ENCODE results near the gene STAMBP. TPM values are rescaled to one million over a fixed set of nuclear protein-coding genes. Genes with fewer than 3 reads are reported as not detected.
"Not testable (repeated sequence)": the region's sequence is repeated elsewhere in the genome, so short reads cannot be mapped to it uniquely, and the experiment has no call there.

The STAMBP gene
- total RNA-seq, 1 experiment from 2014 or later: 32.2 TPM

GRCh38 chr2:73901143-73901542 lies 72.4 kb downstream of the STAMBP start:
- DNase-seq (no peak), ATAC-seq (no peak)
- no peaks in the 10 kb centered on the region for H3F3A ChIP-seq (ENCODE audit: low read length, unreplicated experiment)
- H3K79me2 ChIP-seq (ENCODE audit: low read length): no peaks in the 10 kb centered on the region
- no peak overlapping the region for H3K4me2 ChIP-seq (ENCODE audit: low read length)
- no peak overlapping the region for H2AFZ ChIP-seq (ENCODE audit: low read length)
- H4K20me1 ChIP-seq (ENCODE audit: low read length): no peaks in the 10 kb centered on the region
- intact Hi-C loops (cut with micrococcal nuclease): no loop called here
- no peak overlapping the region for H3K4me3 ChIP-seq (ENCODE audit: low read length)
- POLR2A ChIA-PET (ENCODE audit: unreplicated experiment): no interaction called here
- CTCF ChIA-PET: no interaction called here
- no peaks in the 10 kb centered on the region for H3K27me3 ChIP-seq (ENCODE audit: low read length)
- no peak overlapping the region for H3K9ac ChIP-seq (ENCODE audit: low read length)
- no peaks in the 10 kb centered on the region for H3K4me1 ChIP-seq (ENCODE audit: insufficient read depth, low read length)
- TF ChIP-seq CTCF (conservative IDR thresholded peaks at IDR 0.05; ENCODE audit: low read depth, low read length) (no peak), EZH2 (IDR thresholded peaks at IDR 0.05; ENCODE audit: low read length, unreplicated experiment) (no peak), EZH2phosphoT487 (IDR thresholded peaks at IDR 0.05; ENCODE audit: borderline replicate concordance, low read length) (no peak)
- no peaks in the 10 kb centered on the region for H3K36me3 ChIP-seq (ENCODE audit: low read depth, low read length)
- no peak overlapping the region for H3K27ac ChIP-seq (ENCODE audit: low read length)
- BruUV-seq (replicated peaks): no TSS peak
- no peaks in the 10 kb centered on the region for H3K9me3 ChIP-seq (ENCODE audit: low read length)
- H3K9me2 ChIP-seq (replicated peaks; ENCODE audit: low read length): no peaks in the 10 kb centered on the region

- no peaks in the 10 kb centered on the region for H3F3A ChIP-seq (ENCODE audit: low read length, unreplicated experiment)
- DNase-seq (no peak), ATAC-seq (no peak)
- H3K36me3 ChIP-seq (ENCODE audit: low read depth, low read length): no peaks in the 10 kb centered on the region
- POLR2A ChIA-PET (ENCODE audit: unreplicated experiment): no interaction called here
- no TSS peak for BruUV-seq (replicated peaks)
- H3K4me3 ChIP-seq (ENCODE audit: low read length): no peak overlapping the region
- intact Hi-C loops (cut with micrococcal nuclease): no loop called here
- no peaks in the 10 kb centered on the region for H4K20me1 ChIP-seq (ENCODE audit: low read length)
- H2AFZ ChIP-seq (ENCODE audit: low read length): no peak overlapping the region
- no peak overlapping the region for H3K4me2 ChIP-seq (ENCODE audit: low read length)
- no peak overlapping the region for H3K27ac ChIP-seq (ENCODE audit: low read length)
- no peak for TF ChIP-seq CTCF (conservative IDR thresholded peaks at IDR 0.05; ENCODE audit: low read depth, low read length)
- no peak overlapping the region for H3K9ac ChIP-seq (ENCODE audit: low read length)
- CTCF ChIA-PET: no interaction called here
- no peaks in the 10 kb centered on the region for H3K4me1 ChIP-seq (ENCODE audit: insufficient read depth, low read length)
- H3K9me2 ChIP-seq (replicated peaks; ENCODE audit: low read length): no peaks in the 10 kb centered on the region
- H3K79me2 ChIP-seq (ENCODE audit: low read length): no peaks in the 10 kb centered on the region
- no peaks in the 10 kb centered on the region for H3K9me3 ChIP-seq (ENCODE audit: low read length)
- H3K27me3 ChIP-seq (ENCODE audit: low read length): no peaks in the 10 kb centered on the region
Measured at GRCh38 chr2:73902284-73902683, 73.5 kb downstream of the STAMBP start.

GRCh38 chr2:73903313-73903712 lies 74.6 kb downstream of the STAMBP start:
- Histone ChIP-seq H3K4me1 (ENCODE audit: insufficient read depth, low read length) (no peaks in the 10 kb centered on the region), H3K9me2 (replicated peaks; ENCODE audit: low read length) (no peaks in the 10 kb centered on the region), H2AFZ (ENCODE audit: low read length) (no peak overlapping the region), H3K27ac (ENCODE audit: low read length) (no peak overlapping the region), H3K36me3 (ENCODE audit: low read depth, low read length) (no peaks in the 10 kb centered on the region; the same call in 1 of the 2 replicates), H3K9me3 (ENCODE audit: low read length) (no peaks in the 10 kb centered on the region), H3F3A (ENCODE audit: low read length, unreplicated experiment) (no peaks in the 10 kb centered on the region), H4K20me1 (ENCODE audit: low read length) (no peaks in the 10 kb centered on the region), H3K27me3 (ENCODE audit: low read length) (no peaks in the 10 kb centered on the region), H3K79me2 (ENCODE audit: low read length) (no peaks in the 10 kb centered on the region), H3K4me2 (ENCODE audit: low read length) (no peak overlapping the region), H3K9ac (ENCODE audit: low read length) (no peak overlapping the region), H3K4me3 (ENCODE audit: low read length) (no peak overlapping the region)
- ATAC-seq (no peak), DNase-seq (no peak)
- ChIA-PET POLR2A (ENCODE audit: unreplicated experiment) (no interaction called here), CTCF (no interaction called here)
- TF ChIP-seq EZH2 (IDR thresholded peaks at IDR 0.05; ENCODE audit: low read length, unreplicated experiment) (no peak), CTCF (conservative IDR thresholded peaks at IDR 0.05; ENCODE audit: low read depth, low read length) (no peak), EZH2phosphoT487 (IDR thresholded peaks at IDR 0.05; ENCODE audit: borderline replicate concordance, low read length) (no peak)
- intact Hi-C loops (cut with micrococcal nuclease): no loop called here
- BruUV-seq (replicated peaks): no TSS peak

- H3K9me2 ChIP-seq (replicated peaks; ENCODE audit: low read length); intact Hi-C loops (cut with micrococcal nuclease); H3K79me2 ChIP-seq (ENCODE audit: low read length); H4K20me1 ChIP-seq (ENCODE audit: low read length); H3K36me3 ChIP-seq (ENCODE audit: low read depth, low read length); H3K4me3 ChIP-seq (ENCODE audit: low read length); H3K4me2 ChIP-seq (ENCODE audit: low read length); CTCF ChIA-PET; H3K4me1 ChIP-seq (ENCODE audit: insufficient read depth, low read length); BruUV-seq (replicated peaks); H3K27me3 ChIP-seq (ENCODE audit: low read length); H3F3A ChIP-seq (ENCODE audit: low read length, unreplicated experiment); POLR2A ChIA-PET (ENCODE audit: unreplicated experiment); DNase-seq; H3K9ac ChIP-seq (ENCODE audit: low read length); ATAC-seq; H3K9me3 ChIP-seq (ENCODE audit: low read length); H2AFZ ChIP-seq (ENCODE audit: low read length); H3K27ac ChIP-seq (ENCODE audit: low read length): not testable (repeated sequence)
Measured at GRCh38 chr2:73903949-73904613, 75.3 kb downstream of the STAMBP start.

All from PC-3 (cell line).